Uterus (tissue), 2 donors: ENCODE results near the gene ATL3.
"Not testable (repeated sequence)": the region's sequence is repeated elsewhere in the genome, so short reads cannot be mapped to it uniquely, and the experiment has no call there.

Source experiments
- POLR2A ChIP-seq, 2 donors: fragments of 450-650 bp; IDR thresholded peaks; one replicate each; pipeline ENCODE4 v1.6.1; 2016; ENCODE audit warnings: antibody characterized with exemption in 2 of 2, mild to moderate bottlenecking in 1 of 2, moderate library complexity in 1 of 2
- TF ChIP-seq, protein P1 (sequence below), 4 experiments: fragments of 200-600 bp in 2 of 4; fragments of 450-650 bp in 2 of 4; sonication (generic) in 2 of 4; IDR thresholded peaks; one replicate each; pipeline ENCODE4 v1.5.1; 2016 to 2019; ENCODE audit warnings: antibody characterized with exemption in 4 of 4, mild to moderate bottlenecking in 2 of 4, moderate library complexity in 1 of 4

DNA sequence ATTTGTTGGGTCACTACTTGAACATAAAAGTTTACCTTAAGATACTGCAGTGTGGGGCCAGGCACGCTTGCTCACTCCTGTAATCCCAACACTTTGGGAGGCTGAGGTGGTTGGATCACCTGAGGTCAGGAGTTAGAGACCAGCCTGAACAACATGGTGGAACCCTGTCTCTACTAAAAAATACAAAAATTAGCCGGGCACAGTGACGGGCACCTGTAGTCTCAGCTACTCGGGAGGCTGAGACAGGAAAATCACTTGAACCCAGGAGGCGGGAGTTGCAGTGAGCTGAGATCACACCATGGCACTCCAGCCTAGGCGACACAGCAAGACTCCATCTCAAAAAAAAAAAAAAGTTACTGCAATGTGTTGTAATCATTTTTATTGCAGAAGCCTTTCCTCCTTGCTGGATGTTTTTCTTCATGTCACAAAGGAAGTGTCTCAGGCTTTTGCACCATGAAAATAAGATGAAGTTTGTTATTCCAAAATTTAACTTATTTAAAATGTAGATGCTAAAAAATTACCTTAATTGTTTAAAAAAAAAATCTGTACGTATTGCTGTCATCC is 14.1 kb upstream of the ATL3 start:
- TF ChIP-seq POLR2A (IDR thresholded peaks at IDR 0.05) = not testable (repeated sequence)
- TF ChIP-seq, protein P1, sequence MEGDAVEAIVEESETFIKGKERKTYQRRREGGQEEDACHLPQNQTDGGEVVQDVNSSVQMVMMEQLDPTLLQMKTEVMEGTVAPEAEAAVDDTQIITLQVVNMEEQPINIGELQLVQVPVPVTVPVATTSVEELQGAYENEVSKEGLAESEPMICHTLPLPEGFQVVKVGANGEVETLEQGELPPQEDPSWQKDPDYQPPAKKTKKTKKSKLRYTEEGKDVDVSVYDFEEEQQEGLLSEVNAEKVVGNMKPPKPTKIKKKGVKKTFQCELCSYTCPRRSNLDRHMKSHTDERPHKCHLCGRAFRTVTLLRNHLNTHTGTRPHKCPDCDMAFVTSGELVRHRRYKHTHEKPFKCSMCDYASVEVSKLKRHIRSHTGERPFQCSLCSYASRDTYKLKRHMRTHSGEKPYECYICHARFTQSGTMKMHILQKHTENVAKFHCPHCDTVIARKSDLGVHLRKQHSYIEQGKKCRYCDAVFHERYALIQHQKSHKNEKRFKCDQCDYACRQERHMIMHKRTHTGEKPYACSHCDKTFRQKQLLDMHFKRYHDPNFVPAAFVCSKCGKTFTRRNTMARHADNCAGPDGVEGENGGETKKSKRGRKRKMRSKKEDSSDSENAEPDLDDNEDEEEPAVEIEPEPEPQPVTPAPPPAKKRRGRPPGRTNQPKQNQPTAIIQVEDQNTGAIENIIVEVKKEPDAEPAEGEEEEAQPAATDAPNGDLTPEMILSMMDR (IDR thresholded peaks at IDR 0.05) = not testable (repeated sequence)
